AG09319 (cell line): ENCODE measurements around the gene STRADA.

Experiments used
- DNase-seq: peaks from one replicate; pipeline ENCODE4 v3.0.0-alpha.2; 2010; ENCODE audit warnings: low read depth; ENCODE audit errors: extremely low read depth
- CTCF ChIP-seq: IDR thresholded peaks from 2 replicates; pipeline ENCODE4 v1.5.1; 2011; ENCODE audit warnings: low read depth, mild to moderate bottlenecking, inconsistent platforms, low read length, moderate library complexity

Gene STRADA

GRCh38 chr17:63665527-63666214 is 75.9 kb downstream of the STRADA start:
- DNase-seq, result no peak
- TF ChIP-seq CTCF, result no peak

GRCh38 chr17:63659850-63660249 is 81.7 kb downstream of the STRADA start:
- DNase-seq, result no peak

GRCh38 chr17:63658366-63658765 is 83.2 kb downstream of the STRADA start:
- TF ChIP-seq CTCF, result no peak
- DNase-seq, result no peak

More at GRCh38 chr17:63659850-63660249, 81.7 kb downstream of the STRADA start:
- no peak for TF ChIP-seq CTCF

DNA sequence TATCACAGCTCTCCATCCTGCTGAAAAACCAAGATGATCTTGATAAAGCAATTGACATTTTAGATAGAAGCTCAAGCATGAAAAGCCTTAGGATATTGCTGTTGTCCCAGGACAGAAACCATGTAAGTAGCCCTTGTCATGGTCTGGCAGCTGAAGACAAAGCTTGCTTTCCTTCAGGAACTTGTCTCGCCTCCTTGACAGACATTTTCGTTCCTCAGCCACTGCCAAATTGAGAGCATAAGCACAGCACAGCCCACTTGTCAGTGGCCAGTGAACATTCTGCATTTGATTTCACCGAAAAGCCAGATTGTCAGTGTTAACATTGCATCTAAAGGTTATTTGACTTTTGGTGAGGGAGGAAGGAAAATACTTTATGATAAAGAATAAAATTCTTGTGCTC is 83.8 kb downstream of the STRADA start:
- DNase-seq, result no peak
- TF ChIP-seq CTCF, result no peak

DNA sequence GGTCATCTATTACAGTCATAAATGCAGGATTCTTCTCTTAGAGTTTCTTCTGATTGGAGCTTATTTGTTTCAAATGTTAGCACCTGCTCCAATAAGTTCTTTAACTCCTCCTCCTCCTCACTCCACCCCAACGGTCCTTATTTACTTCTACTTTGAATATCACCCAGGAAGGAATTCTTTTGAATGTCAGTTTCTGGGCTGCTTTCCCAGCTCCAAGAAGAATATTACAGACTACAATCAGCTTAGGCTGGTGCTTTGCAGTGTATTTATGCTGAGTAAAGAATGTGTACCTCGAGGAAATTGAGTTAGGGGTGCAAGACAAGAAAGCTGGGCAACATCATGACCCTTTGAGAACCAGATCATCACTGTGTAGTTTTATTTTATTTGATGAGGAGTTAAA is 88.5 kb downstream of the STRADA start:
- no peak for DNase-seq
- TF ChIP-seq CTCF, result no peak
